BE2C (cell line): ENCODE data around the gene SLC25A38.

Experiments
- DNase-seq: peaks from one replicate; pipeline ENCODE4 v3.0.0-alpha.2; 2020
- H3K27me3 ChIP-seq: fragments of 250-450 bp; sonication (Bioruptor Pico); 2 replicates; pipeline ENCODE4 v1.5.1; 2020; ENCODE audit warnings: mild to moderate bottlenecking
- H3K36me3 ChIP-seq: fragments of 250-450 bp; sonication (Bioruptor Pico); 2 replicates; pipeline ENCODE4 v1.5.1; 2020; ENCODE audit warnings: mild to moderate bottlenecking
- H3K4me1 ChIP-seq: fragments of 250-450 bp; sonication (Bioruptor Pico); 2 replicates; pipeline ENCODE4 v1.5.1; 2020
- H3K4me3 ChIP-seq: 2 replicates; pipeline ENCODE4 v1.5.1; 2011; ENCODE audit warnings: low read depth, low read length
- H3K9me3 ChIP-seq: fragments of 250-450 bp; sonication (Bioruptor Pico); 2 replicates; pipeline ENCODE4 v1.5.1; 2020
- TF ChIP-seq, protein P1 (sequence below): IDR thresholded peaks from 2 replicates; pipeline ENCODE4 v1.5.1; 2012; ENCODE audit warnings: mild to moderate bottlenecking, low read depth, low read length

SLC25A38 gene

DNA sequence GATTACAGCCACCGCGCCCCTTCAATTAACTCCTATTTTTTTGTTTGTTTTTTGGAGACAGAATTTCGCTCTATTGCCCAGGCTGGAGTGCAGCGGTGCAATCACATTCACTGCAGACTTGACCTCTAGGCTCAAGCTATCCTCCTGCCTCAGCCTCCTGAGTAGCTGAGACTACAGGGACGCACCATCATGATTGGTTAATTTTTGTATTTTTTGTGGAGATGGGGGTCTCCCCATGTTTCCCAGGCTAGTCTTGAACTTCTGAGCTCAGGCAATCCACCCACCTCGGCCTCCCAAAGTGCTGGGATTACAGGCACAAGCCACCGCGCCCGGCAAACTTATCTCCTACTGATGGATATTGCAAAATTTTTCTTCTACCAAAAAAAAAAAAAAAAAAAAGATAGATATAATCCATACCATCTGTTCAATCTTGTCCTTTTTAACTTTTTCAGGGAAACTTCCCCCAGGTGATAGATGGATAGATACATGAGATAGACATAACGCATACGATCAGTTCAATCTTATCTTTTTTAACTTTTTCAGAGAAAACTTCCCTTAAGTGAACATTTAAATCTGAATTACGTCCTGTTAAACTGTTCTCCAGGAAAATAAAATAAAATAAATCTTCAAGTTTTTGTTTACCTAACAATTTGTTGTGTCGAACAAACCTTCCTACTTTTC is 22.7 kb downstream of the SLC25A38 start:
- Histone ChIP-seq H3K36me3 (peaks cover 35% of the 10 kb centered on the region), H3K4me1 (no peaks in the 10 kb centered on the region), H3K4me3 (peak overlapping the region; percentile 87), H3K27me3 (no peaks in the 10 kb centered on the region), H3K9me3 (no peaks in the 10 kb centered on the region)
- TF ChIP-seq, protein P1, sequence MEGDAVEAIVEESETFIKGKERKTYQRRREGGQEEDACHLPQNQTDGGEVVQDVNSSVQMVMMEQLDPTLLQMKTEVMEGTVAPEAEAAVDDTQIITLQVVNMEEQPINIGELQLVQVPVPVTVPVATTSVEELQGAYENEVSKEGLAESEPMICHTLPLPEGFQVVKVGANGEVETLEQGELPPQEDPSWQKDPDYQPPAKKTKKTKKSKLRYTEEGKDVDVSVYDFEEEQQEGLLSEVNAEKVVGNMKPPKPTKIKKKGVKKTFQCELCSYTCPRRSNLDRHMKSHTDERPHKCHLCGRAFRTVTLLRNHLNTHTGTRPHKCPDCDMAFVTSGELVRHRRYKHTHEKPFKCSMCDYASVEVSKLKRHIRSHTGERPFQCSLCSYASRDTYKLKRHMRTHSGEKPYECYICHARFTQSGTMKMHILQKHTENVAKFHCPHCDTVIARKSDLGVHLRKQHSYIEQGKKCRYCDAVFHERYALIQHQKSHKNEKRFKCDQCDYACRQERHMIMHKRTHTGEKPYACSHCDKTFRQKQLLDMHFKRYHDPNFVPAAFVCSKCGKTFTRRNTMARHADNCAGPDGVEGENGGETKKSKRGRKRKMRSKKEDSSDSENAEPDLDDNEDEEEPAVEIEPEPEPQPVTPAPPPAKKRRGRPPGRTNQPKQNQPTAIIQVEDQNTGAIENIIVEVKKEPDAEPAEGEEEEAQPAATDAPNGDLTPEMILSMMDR, result no peak
- DNase-seq, result no peak

GRCh38 chr3:39406368-39407258 is 23.4 kb downstream of the SLC25A38 start, which contains the start of gene RPSA:
TSS of gene RPSA (plus strand) at chr3:39406720. CDS start at chr3:39407654, 934 bp downstream.
- TF ChIP-seq, protein P1, result 0 out of 2 replicates have a peak, but pooled peaks have one; percentile 4
- H3K36me3 ChIP-seq, result peaks cover 43% of the 10 kb centered on the region
- no peaks in the 10 kb centered on the region for H3K4me1 ChIP-seq

DNA sequence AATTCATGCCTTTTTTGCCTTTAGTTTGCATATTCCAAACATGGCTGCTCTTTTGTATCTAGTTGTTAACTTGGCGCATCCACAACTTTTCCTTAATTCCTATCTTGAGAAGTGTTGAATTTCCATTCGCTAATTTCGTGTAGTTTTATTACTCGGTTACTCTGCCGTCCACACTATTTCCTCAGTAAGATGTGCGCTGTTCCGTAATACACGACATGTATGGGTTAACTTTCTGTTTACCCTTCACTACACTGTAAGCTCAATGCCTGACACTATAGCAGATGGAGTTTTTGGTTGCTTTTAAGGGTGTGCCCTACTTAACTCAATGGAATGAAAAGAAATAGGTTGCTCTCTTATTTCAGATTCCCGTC is 24.1 kb downstream of the SLC25A38 start:
- peaks cover 48% of the 10 kb centered on the region for H3K36me3 ChIP-seq
- no peaks in the 10 kb centered on the region for H3K27me3 ChIP-seq
- no peak for DNase-seq
- no peaks in the 10 kb centered on the region for H3K4me1 ChIP-seq
- no peaks in the 10 kb centered on the region for H3K9me3 ChIP-seq
- TF ChIP-seq, protein P1, result no peak
- H3K4me3 ChIP-seq, result peak overlapping the region; percentile 87

More at GRCh38 chr3:39406368-39407258, 23.4 kb downstream of the SLC25A38 start, which contains the start of gene RPSA:
- peak; percentile 90 for DNase-seq
- H3K27me3 ChIP-seq, result no peaks in the 10 kb centered on the region
- peak within 1 kb of the TSS; percentile 87 for H3K4me3 ChIP-seq
- no peaks in the 10 kb centered on the region for H3K9me3 ChIP-seq

- peaks cover 55% of the 10 kb centered on the region for H3K36me3 ChIP-seq
- no peaks in the 10 kb centered on the region for H3K9me3 ChIP-seq
- no peaks in the 10 kb centered on the region for H3K27me3 ChIP-seq
- TF ChIP-seq, protein P1, result no peak
- no peaks in the 10 kb centered on the region for H3K4me1 ChIP-seq
- DNase-seq, result no peak
- peak overlapping the region; percentile 87 for H3K4me3 ChIP-seq
These were observed 24.8 kb downstream of the SLC25A38 start for GRCh38 chr3:39407773-39408492.

- TF ChIP-seq, protein P1, result no peak
- no peaks in the 10 kb centered on the region for H3K27me3 ChIP-seq
- no peaks in the 10 kb centered on the region for H3K4me1 ChIP-seq
- peak overlapping the region; percentile 87 for H3K4me3 ChIP-seq
- H3K9me3 ChIP-seq, result no peaks in the 10 kb centered on the region
- H3K36me3 ChIP-seq, result peaks cover 63% of the 10 kb centered on the region
- DNase-seq, result peak; percentile 16
These were observed 25.6 kb downstream of the SLC25A38 start for GRCh38 chr3:39408493-39409372.
